Body of pancreas (tissue), 4 donors: ENCODE data around the gene AKAP6. TPM values are rescaled to one million over a fixed set of nuclear protein-coding genes. Genes with fewer than 3 reads are reported as not detected.
A peak's percentile ranks its signal among the peaks of the same experiment; 100 is the strongest.

Experiments
- ATAC-seq: fragments of 150-250 bp; one replicate; pipeline ENCODE4 v1.9.1; 2016
- DNase-seq, 4 donors: peaks; one replicate each; pipeline ENCODE4 v3.0.0-alpha.2; 2019
- H3K27ac ChIP-seq, 4 donors: fragments of 200-600 bp; sonication (generic); 1 replicate in 3 of 4; 2 replicates in 1 of 4; pipeline versions ENCODE4 v1.5.1 to v1.6.1; 2016 to 2019; ENCODE audit warnings: mild to moderate bottlenecking in 1 of 4, mixed read lengths in 1 of 4, moderate library complexity in 1 of 4
- H3K27me3 ChIP-seq, 2 donors: fragments of 200-600 bp; sonication (generic); one replicate each; pipeline ENCODE4 v1.6.0; 2016; ENCODE audit warnings: mild to moderate bottlenecking in 1 of 2
- H3K36me3 ChIP-seq, 2 donors: fragments of 200-600 bp; sonication (generic); replicated peaks in 1 of 2; 2 replicates each; pipeline ENCODE4 v1.5.1; 2016; ENCODE audit warnings: low read depth in 2 of 2; ENCODE audit not compliant: insufficient read depth in 1 of 2
- H3K4me1 ChIP-seq: fragments of 200-600 bp; sonication (generic); one replicate; pipeline ENCODE4 v1.6.0; 2016
- H3K4me3 ChIP-seq, 2 donors: fragments of 200-600 bp; sonication (generic); 1 replicate in 1 of 2; 2 replicates in 1 of 2; pipeline ENCODE4 v1.5.1; 2016 to 2019
- H3K9me3 ChIP-seq, 3 donors: fragments of 200-600 bp; sonication (generic); 1 replicate in 2 of 3; 2 replicates in 1 of 3; pipeline ENCODE4 v1.5.1; 2016
- CTCF ChIP-seq, 7 experiments: fragments of 450-650 bp in 4 of 7; fragments of 200-600 bp in 3 of 7; sonication (generic) in 3 of 7; IDR thresholded peaks; one replicate each; pipeline ENCODE4 v1.5.1; 2016 to 2019; ENCODE audit warnings: antibody characterized with exemption in 7 of 7
- POLR2A ChIP-seq, 3 donors: fragments of 450-650 bp; IDR thresholded peaks; one replicate each; pipeline ENCODE4 v1.6.1; 2016; ENCODE audit warnings: antibody characterized with exemption in 3 of 3, mild to moderate bottlenecking in 2 of 3
- WGBS, 2 donors: methylation state at CpG; one replicate each; pipeline ENCODE4 v1.1.5; 2017; 5-methylcytosine and 5-hydroxymethylcytosine counted together
- intact Hi-C: fragments of 100-400 bp; cut with DNase I; formaldehyde crosslinking; loops from one replicate; pipeline ENCODE4 v1.15.1; 2023
- total RNA-seq, 2 donors: library from RNA; depleted of rRNA; stranded (reverse); fragments of >200 nt; gene quantifications; one replicate each; pipeline ENCODE4 v1.1.0, GENCODE V29; 2016

AKAP6 gene
- total RNA-seq, 2 donors from 2014 or later: 2.0 to 2.9 TPM

DNA sequence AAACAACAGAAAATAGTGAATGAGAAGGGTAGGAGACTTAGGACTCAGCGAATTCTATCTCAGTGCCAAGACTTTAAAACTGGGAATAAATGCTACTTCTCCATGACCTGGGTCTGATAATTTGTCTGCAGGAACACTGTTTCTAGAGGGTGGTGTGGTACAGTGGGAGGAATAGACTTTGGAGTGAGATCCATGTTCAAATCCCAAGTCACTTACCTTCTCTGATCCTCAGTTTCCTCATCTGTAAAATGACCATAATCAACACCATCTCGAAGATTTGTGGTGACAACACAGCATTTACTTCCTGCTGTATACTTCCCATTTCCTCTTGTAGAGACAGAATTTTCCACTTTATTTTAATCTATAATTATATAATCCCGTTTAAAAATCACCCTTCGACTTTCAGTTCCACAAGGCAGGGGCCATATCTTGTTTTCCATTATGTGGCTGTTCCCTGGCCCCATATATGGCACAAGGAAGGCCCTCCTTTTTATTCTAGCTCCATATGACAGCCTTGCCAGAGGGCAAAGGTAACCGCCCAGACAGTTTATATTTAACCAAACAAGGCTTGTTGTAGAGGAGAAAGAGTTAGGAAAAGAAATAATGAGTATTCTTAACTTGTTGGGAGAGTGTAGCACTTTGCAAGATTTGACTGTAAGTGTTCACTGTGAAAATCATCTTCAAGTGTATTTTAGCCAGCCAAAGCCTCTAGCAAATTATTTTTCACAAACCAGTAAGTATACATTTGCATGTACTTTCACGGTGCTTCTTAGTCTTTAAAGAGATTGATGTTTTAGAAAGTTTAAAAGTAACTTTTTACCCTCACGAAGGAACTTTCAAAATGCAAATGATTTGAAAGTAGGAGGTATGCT is 243.1 kb downstream of the AKAP6 start:
- H3K36me3 ChIP-seq: no peaks in the 10 kb centered on the region
- H3K27ac ChIP-seq: no peak overlapping the region
- H3K9me3 ChIP-seq: no peaks in the 10 kb centered on the region
- DNase-seq (peak in 1 of 4 donors; percentile 16), ATAC-seq (no peak)
- intact Hi-C loops: no loop called here
- no peak overlapping the region for H3K4me3 ChIP-seq
- no peaks in the 10 kb centered on the region for H3K27me3 ChIP-seq
- H3K4me1 ChIP-seq: peaks cover 15% of the 10 kb centered on the region
- TF ChIP-seq POLR2A (IDR thresholded peaks at IDR 0.05): no peak
- no peak for TF ChIP-seq CTCF (IDR thresholded peaks at IDR 0.05)
- 43 to 55% methylated on average over 7 of the region's 7 CpGs for WGBS, 2 donors

DNA sequence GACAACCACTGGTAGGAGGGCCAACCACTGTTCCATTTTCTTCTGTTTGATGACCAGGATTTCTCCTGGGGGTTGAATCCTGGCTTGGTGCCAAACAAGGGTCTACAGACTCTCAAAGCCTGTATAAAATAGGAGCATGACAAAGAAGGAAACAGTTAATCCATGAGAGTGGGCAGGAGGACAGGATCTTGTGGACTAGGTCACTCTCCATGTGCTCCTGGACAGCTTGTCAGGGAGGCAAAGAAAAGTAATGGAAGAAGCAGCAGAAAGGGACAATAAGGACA is 243.7 kb downstream of the AKAP6 start:
- no peak for DNase-seq
- intact Hi-C loops: no loop called here
- no peak for ATAC-seq
- H3K4me3 ChIP-seq: no peak overlapping the region
- H3K36me3 ChIP-seq: no peaks in the 10 kb centered on the region
- H3K27ac ChIP-seq: no peak overlapping the region
- H3K27me3 ChIP-seq: no peaks in the 10 kb centered on the region
- no peaks in the 10 kb centered on the region for H3K9me3 ChIP-seq
- TF ChIP-seq CTCF (IDR thresholded peaks at IDR 0.05): no peak
- TF ChIP-seq POLR2A (IDR thresholded peaks at IDR 0.05): no peak
- peaks cover 11% of the 10 kb centered on the region for H3K4me1 ChIP-seq

DNA sequence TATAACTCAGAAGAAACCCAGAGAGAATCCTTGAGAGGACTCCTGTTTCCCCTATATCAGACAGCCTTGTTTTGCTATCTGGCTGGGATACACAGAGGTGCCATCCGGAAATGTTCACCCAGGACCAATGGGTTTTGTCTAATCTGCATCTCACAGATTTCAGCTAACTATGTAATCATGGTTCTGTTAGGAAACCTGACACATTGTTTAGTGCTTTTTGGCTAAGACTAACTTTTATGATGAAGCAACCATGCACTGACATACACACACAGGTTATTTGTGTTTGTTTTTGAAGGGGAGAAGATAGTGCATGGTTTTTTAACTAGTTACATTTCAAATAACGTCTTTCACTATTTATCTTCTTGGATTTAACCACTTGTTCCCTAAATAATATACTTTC is 245.2 kb downstream of the AKAP6 start:
- H3K9me3 ChIP-seq: no peaks in the 10 kb centered on the region
- WGBS, 2 donors: 49% methylated on average over 2 of the region's 2 CpGs
- no peak overlapping the region for H3K4me3 ChIP-seq
- no peak overlapping the region for H3K27ac ChIP-seq
- H3K4me1 ChIP-seq: peaks cover 10% of the 10 kb centered on the region
- no peaks in the 10 kb centered on the region for H3K36me3 ChIP-seq
- ATAC-seq (no peak), DNase-seq (no peak)
- H3K27me3 ChIP-seq: no peaks in the 10 kb centered on the region
- no peak for TF ChIP-seq POLR2A (IDR thresholded peaks at IDR 0.05)
- TF ChIP-seq CTCF (IDR thresholded peaks at IDR 0.05): no peak
- intact Hi-C loops: no loop called here

- peak; percentile 89 for ATAC-seq
- H3K27ac ChIP-seq: no peak overlapping the region
- H3K36me3 ChIP-seq: no peaks in the 10 kb centered on the region
- no peaks in the 10 kb centered on the region for H3K9me3 ChIP-seq
- TF ChIP-seq POLR2A (IDR thresholded peaks at IDR 0.05) (no peak), CTCF (IDR thresholded peaks at IDR 0.05) (peak; percentile 83 to 99 (median 88))
- H3K27me3 ChIP-seq: no peaks in the 10 kb centered on the region
- DNase-seq: peak; percentile 45 to 65 (median 56)
- H3K4me3 ChIP-seq: no peak overlapping the region
- intact Hi-C loops: loop anchor here (5.0 kb wide), 1 partner anchor 1216 kb away; no protein-coding TSS in a partner anchor
- H3K4me1 ChIP-seq: peaks cover 10% of the 10 kb centered on the region
- 19 to 20% methylated on average over 6 of the region's 6 CpGs for WGBS, 2 donors
These were observed 247.1 kb downstream of the AKAP6 start for GRCh38 chr14:32576088-32576795.
